Esophagus squamous epithelium (tissue), 4 donors: ENCODE results near the gene CNKSR3.

ENCODE experiments used
- CTCF ChIP-seq, 6 experiments: fragments of 450-650 bp in 4 of 6; fragments of 200-600 bp in 2 of 6; sonication (generic) in 2 of 6; IDR thresholded peaks; one replicate each; pipeline ENCODE4 v1.5.1; 2016 to 2019; ENCODE audit warnings: antibody characterized with exemption in 6 of 6, mild to moderate bottlenecking in 4 of 6, moderate library complexity in 4 of 6
- POLR2A ChIP-seq, 4 donors: fragments of 450-650 bp; IDR thresholded peaks; one replicate each; pipeline ENCODE4 v1.6.1; 2017; ENCODE audit warnings: antibody characterized with exemption in 4 of 4, mild to moderate bottlenecking in 4 of 4, moderate library complexity in 3 of 4

- no peak for TF ChIP-seq CTCF (IDR thresholded peaks at IDR 0.05)
- no peak for TF ChIP-seq POLR2A (IDR thresholded peaks at IDR 0.05)
Measured at GRCh38 chr6:154462425-154462824, 48.1 kb downstream of the CNKSR3 start.
